Activated naive CD4-positive, alpha-beta T cell treated with anti-CD3 and anti-CD28 coated beads for 36 hours (primary cell): ENCODE data around the gene PSG5. TPM values are rescaled to one million over a fixed set of nuclear protein-coding genes. Genes with fewer than 3 reads are reported as not detected.
"Not testable (repeated sequence)": the region's sequence is repeated elsewhere in the genome, so short reads cannot be mapped to it uniquely, and the experiment has no call there.

Experiments used
- CTCF ChIA-PET: fragments of 350-600 bp; sonication (Branson Sonifier 250); formaldehyde crosslinking; loops from one replicate; lab custom pipeline; 2021; ENCODE audit warnings: antibody characterized with exemption; lab: Charles Lee
- DNase-seq: peaks from one replicate; pipeline ENCODE4 v3.0.0-alpha.2; 2020
- H3K27ac Mint-ChIP-seq: one replicate; pipeline ENCODE4 v1.8.0; 2021; ENCODE audit warnings: mild to moderate bottlenecking, mixed read lengths
- H3K27me3 Mint-ChIP-seq: one replicate; pipeline ENCODE4 v1.8.0; 2021; ENCODE audit warnings: low read depth, mixed read lengths
- H3K36me3 Mint-ChIP-seq: one replicate; pipeline ENCODE4 v1.8.0; 2021; ENCODE audit warnings: low read depth, mixed read lengths
- H3K4me1 Mint-ChIP-seq: one replicate; pipeline ENCODE4 v1.8.0; 2021; ENCODE audit warnings: low read depth, mixed read lengths
- H3K4me3 Mint-ChIP-seq: one replicate; pipeline ENCODE4 v1.8.0; 2021; ENCODE audit warnings: mild to moderate bottlenecking, moderate library complexity, mixed read lengths
- H3K9me3 Mint-ChIP-seq: one replicate; pipeline ENCODE4 v1.8.0; 2021; ENCODE audit warnings: mixed read lengths
- intact Hi-C: fragments of 100-400 bp; cut with micrococcal nuclease; formaldehyde crosslinking; loops from one replicate; pipeline ENCODE4 v1.15.1; 2023
- total RNA-seq, 2 experiments: library from RNA; stranded (reverse); gene quantifications; one replicate each; pipeline ENCODE4 v1.2.3, GENCODE V29; 2021

PSG5 gene
- total RNA-seq = not detected

- intact Hi-C loops, H3K4me3 Mint-ChIP-seq, H3K27ac Mint-ChIP-seq, CTCF ChIA-PET, H3K4me1 Mint-ChIP-seq, H3K36me3 Mint-ChIP-seq, H3K9me3 Mint-ChIP-seq, DNase-seq: not testable (repeated sequence)
- peaks cover 11% of the 10 kb centered on the region for H3K27me3 Mint-ChIP-seq
Observed at GRCh38 chr19:43186311-43186935, at the start of gene PSG5. TSS of gene PSG5 (minus strand) at chr19:43186536. CDS start at chr19:43186405, 131 bp downstream.

DNA sequence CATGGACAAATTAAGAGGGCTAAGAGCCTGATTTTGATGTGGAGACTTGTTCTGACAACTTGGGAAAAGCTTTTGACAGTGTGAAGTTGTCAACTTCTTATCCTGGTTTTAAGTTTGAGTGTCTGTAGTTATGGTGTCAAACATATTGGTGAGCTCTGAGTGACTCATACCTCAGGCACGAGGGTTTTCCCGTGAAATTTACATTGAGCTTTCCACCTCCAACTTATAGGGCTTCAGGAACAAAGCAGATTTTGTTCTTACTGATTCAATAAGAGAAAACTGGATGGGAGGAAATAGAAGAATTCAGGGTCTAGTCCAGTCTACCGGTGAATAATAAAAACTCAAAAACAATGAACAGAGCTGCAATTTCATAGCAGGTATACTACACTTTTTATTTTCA, 49.4 kb upstream of the PSG5 start:
- intact Hi-C loops, H3K4me3 Mint-ChIP-seq, H3K27ac Mint-ChIP-seq, CTCF ChIA-PET, H3K36me3 Mint-ChIP-seq, DNase-seq, H3K27me3 Mint-ChIP-seq, H3K4me1 Mint-ChIP-seq: not testable (repeated sequence)
- H3K9me3 Mint-ChIP-seq = peaks cover 26% of the 10 kb centered on the region

- Mint-ChIP-seq H3K27ac (no peak overlapping the region), H3K36me3 (peaks cover 5% of the 10 kb centered on the region), H3K27me3 (peaks cover 4% of the 10 kb centered on the region), H3K4me1 (no peaks in the 10 kb centered on the region), H3K9me3 (peaks cover 49% of the 10 kb centered on the region), H3K4me3 (no peak overlapping the region)
- DNase-seq = no peak
- intact Hi-C loops = no loop called here
- CTCF ChIA-PET = no interaction called here
Observed at GRCh38 chr19:43229315-43229714, 43.0 kb upstream of the PSG5 start.

DNA sequence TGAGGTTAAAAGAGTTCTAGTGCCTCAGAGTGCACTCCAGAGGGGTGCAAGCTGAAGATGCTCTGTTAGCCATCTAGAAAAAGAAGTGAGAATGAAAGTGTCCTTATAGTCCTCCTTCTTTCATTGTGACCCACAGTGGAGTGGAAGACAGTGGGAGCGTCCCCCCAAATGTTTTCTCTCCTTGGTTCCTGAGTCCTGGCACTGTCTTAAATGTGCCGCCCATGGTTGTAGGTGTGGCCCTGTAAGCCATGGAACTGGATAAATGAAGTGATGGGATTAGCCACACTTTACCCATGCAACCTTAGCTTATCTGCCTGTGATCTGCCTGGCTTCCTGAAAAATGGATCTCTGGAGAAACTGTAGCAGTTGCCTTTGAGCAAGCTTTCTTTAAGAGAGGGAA, 42.4 kb upstream of the PSG5 start:
- CTCF ChIA-PET, H3K4me1 Mint-ChIP-seq, H3K4me3 Mint-ChIP-seq, intact Hi-C loops, H3K36me3 Mint-ChIP-seq, H3K27me3 Mint-ChIP-seq, H3K27ac Mint-ChIP-seq: not testable (repeated sequence)
- peaks cover 46% of the 10 kb centered on the region for H3K9me3 Mint-ChIP-seq
- DNase-seq = peak; percentile 47

- H3K27ac Mint-ChIP-seq, DNase-seq, H3K4me1 Mint-ChIP-seq, intact Hi-C loops, CTCF ChIA-PET, H3K4me3 Mint-ChIP-seq, H3K36me3 Mint-ChIP-seq, H3K27me3 Mint-ChIP-seq: not testable (repeated sequence)
- peaks cover 46% of the 10 kb centered on the region for H3K9me3 Mint-ChIP-seq
Observed at GRCh38 chr19:43226986-43227385, 40.6 kb upstream of the PSG5 start.

DNA sequence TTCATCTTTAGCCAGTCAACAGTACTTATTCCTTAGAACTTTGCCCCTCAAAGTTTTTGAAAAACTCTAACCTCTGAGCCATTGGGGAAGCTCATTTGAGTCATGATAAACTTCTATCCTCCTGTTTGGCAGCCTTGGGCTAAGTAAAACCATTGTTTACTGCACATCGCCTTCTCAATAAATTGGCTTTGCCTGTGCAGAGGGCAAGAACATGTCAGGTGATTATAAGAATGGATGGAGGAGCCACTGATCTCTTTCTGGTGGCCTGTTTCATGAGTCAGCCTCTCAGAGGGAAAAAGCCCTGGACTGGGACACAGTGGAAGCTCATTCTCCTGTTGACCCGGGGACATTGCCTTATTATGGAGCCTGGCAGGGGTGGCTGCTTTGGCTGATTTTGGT, 38.5 kb upstream of the PSG5 start:
- intact Hi-C loops = no loop called here
- CTCF ChIA-PET = no interaction called here
- Mint-ChIP-seq H3K36me3 (peaks cover 3% of the 10 kb centered on the region), H3K27ac (no peak overlapping the region), H3K27me3 (no peaks in the 10 kb centered on the region), H3K4me3 (no peak overlapping the region), H3K4me1 (no peaks in the 10 kb centered on the region), H3K9me3 (peaks cover 41% of the 10 kb centered on the region)
- no peak for DNase-seq

GRCh38 chr19:43224201-43224854, 38.0 kb upstream of the PSG5 start:
- intact Hi-C loops, DNase-seq, H3K36me3 Mint-ChIP-seq, H3K4me3 Mint-ChIP-seq, H3K4me1 Mint-ChIP-seq, H3K27me3 Mint-ChIP-seq, H3K27ac Mint-ChIP-seq: not testable (repeated sequence)
- CTCF ChIA-PET = interaction anchor here (0.9 kb wide), 1 partner anchor 16 kb away, joined by 3 read pairs; no protein-coding TSS in a partner anchor
- H3K9me3 Mint-ChIP-seq = peaks cover 35% of the 10 kb centered on the region

GRCh38 chr19:43221891-43222290, 35.6 kb upstream of the PSG5 start:
- H3K27me3 Mint-ChIP-seq, H3K36me3 Mint-ChIP-seq, H3K4me3 Mint-ChIP-seq, H3K4me1 Mint-ChIP-seq, CTCF ChIA-PET, H3K27ac Mint-ChIP-seq, intact Hi-C loops, DNase-seq: not testable (repeated sequence)
- peaks cover 14% of the 10 kb centered on the region for H3K9me3 Mint-ChIP-seq

- H3K9me3 Mint-ChIP-seq, intact Hi-C loops, H3K27ac Mint-ChIP-seq, H3K4me3 Mint-ChIP-seq, DNase-seq, H3K36me3 Mint-ChIP-seq, H3K4me1 Mint-ChIP-seq: not testable (repeated sequence)
- CTCF ChIA-PET = interaction anchor here (0.6 kb wide), 1 partner anchor 72 kb away, joined by 3 read pairs; no protein-coding TSS in a partner anchor
- H3K27me3 Mint-ChIP-seq = peaks cover 11% of the 10 kb centered on the region
Observed at GRCh38 chr19:43219136-43219535, 32.8 kb upstream of the PSG5 start.

DNA sequence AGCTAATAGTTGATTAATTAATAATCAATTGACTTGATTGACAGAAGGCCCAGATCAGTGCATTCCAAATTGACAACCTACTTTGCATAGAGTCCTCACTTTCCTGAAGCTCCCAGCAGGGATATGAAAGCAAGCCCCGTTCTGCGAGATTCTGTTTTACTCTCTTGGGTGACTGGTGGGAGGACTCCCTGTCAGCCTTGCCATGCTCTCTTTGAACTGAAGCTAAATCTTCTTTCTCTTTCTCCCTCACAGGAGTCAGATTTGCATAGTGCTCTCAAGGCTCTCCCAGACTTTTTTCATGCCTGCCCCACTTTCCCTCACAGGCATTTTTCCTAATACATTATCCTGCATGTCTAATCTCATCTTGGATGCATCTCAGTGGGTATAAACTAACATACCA, 29.5 kb upstream of the PSG5 start:
- CTCF ChIA-PET, H3K4me3 Mint-ChIP-seq, H3K9me3 Mint-ChIP-seq, DNase-seq, H3K27ac Mint-ChIP-seq, intact Hi-C loops, H3K36me3 Mint-ChIP-seq, H3K4me1 Mint-ChIP-seq: not testable (repeated sequence)
- peaks cover 15% of the 10 kb centered on the region for H3K27me3 Mint-ChIP-seq

- peaks cover 12% of the 10 kb centered on the region for H3K27me3 Mint-ChIP-seq
- no peak overlapping the region for H3K27ac Mint-ChIP-seq
- CTCF ChIA-PET = interaction anchor here (0.7 to 1.6 kb wide), 2 partner anchors 16 to 311 kb away, joined by 3 read pairs; no protein-coding TSS in a partner anchor
- H3K36me3 Mint-ChIP-seq = no peaks in the 10 kb centered on the region
- H3K4me1 Mint-ChIP-seq = no peaks in the 10 kb centered on the region
- no peaks in the 10 kb centered on the region for H3K9me3 Mint-ChIP-seq
- intact Hi-C loops = loop anchor here (10.0 kb wide), 1 partner anchor 217 kb away; no protein-coding TSS in a partner anchor
- no peak overlapping the region for H3K4me3 Mint-ChIP-seq
- no peak for DNase-seq
Observed at GRCh38 chr19:43207991-43208390, 21.7 kb upstream of the PSG5 start.

DNA sequence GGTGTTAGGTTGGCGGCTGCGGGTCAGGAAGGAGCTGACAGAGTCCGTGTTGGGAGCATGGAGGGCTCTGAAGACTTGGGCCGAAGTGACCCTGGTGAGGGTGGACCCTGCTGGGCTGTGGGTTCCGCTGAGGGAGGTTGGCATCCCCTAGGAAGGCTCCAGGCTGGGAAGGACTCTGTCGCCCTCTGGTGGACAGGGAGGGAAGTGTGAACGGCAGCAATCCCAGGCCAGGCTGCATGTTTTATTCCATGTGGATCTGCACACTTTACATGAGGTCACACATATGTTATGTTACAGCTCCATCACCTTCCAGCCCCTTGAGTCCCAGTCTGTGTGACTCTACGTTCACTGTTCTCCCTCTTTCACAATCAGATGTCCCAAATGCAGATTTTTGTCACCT, 20.8 kb upstream of the PSG5 start:
- H3K9me3 Mint-ChIP-seq, H3K27ac Mint-ChIP-seq, DNase-seq, H3K36me3 Mint-ChIP-seq, H3K4me3 Mint-ChIP-seq, H3K4me1 Mint-ChIP-seq: not testable (repeated sequence)
- CTCF ChIA-PET = interaction anchor here (0.7 to 1.6 kb wide), 2 partner anchors 312 to 334 kb away, joined by 3 read pairs; no protein-coding TSS in a partner anchor
- intact Hi-C loops = loop anchor here (10.0 kb wide), 1 partner anchor 218 kb away; no protein-coding TSS in a partner anchor
- H3K27me3 Mint-ChIP-seq = peaks cover 12% of the 10 kb centered on the region
